ENCODE data around the gene MPDU1. TPM values are rescaled to one million over a fixed set of nuclear protein-coding genes. Genes with fewer than 3 reads are reported as not detected.

Gene MPDU1
- total and polyA plus RNA-seq, 2 of the 13 experiments (the other 11 are each of a cell fraction or from before 2014, with no cell fraction given) = 112 to 167 TPM

- TF ChIP-seq, protein P1, sequence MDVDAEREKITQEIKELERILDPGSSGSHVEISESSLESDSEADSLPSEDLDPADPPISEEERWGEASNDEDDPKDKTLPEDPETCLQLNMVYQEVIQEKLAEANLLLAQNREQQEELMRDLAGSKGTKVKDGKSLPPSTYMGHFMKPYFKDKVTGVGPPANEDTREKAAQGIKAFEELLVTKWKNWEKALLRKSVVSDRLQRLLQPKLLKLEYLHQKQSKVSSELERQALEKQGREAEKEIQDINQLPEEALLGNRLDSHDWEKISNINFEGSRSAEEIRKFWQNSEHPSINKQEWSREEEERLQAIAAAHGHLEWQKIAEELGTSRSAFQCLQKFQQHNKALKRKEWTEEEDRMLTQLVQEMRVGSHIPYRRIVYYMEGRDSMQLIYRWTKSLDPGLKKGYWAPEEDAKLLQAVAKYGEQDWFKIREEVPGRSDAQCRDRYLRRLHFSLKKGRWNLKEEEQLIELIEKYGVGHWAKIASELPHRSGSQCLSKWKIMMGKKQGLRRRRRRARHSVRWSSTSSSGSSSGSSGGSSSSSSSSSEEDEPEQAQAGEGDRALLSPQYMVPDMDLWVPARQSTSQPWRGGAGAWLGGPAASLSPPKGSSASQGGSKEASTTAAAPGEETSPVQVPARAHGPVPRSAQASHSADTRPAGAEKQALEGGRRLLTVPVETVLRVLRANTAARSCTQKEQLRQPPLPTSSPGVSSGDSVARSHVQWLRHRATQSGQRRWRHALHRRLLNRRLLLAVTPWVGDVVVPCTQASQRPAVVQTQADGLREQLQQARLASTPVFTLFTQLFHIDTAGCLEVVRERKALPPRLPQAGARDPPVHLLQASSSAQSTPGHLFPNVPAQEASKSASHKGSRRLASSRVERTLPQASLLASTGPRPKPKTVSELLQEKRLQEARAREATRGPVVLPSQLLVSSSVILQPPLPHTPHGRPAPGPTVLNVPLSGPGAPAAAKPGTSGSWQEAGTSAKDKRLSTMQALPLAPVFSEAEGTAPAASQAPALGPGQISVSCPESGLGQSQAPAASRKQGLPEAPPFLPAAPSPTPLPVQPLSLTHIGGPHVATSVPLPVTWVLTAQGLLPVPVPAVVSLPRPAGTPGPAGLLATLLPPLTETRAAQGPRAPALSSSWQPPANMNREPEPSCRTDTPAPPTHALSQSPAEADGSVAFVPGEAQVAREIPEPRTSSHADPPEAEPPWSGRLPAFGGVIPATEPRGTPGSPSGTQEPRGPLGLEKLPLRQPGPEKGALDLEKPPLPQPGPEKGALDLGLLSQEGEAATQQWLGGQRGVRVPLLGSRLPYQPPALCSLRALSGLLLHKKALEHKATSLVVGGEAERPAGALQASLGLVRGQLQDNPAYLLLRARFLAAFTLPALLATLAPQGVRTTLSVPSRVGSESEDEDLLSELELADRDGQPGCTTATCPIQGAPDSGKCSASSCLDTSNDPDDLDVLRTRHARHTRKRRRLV (CRISPR knock-in tag; IDR thresholded peaks at IDR 0.05) = 0 out of 2 replicates have a peak, but pooled peaks have one; percentile 80
- TF ChIP-seq ZNF143 (CRISPR knock-in tag; IDR thresholded peaks at IDR 0.05) (no peak), TSC22D2 (CRISPR knock-in tag; IDR thresholded peaks at IDR 0.05; ENCODE audit: borderline replicate concordance) (0 out of 2 replicates have a peak, but pooled peaks have one; percentile 4), RFXAP (CRISPR knock-in tag; IDR thresholded peaks at IDR 0.05; ENCODE audit: borderline replicate concordance) (peak; percentile 58; the same call in 1 of the 2 replicates), TEAD2 (CRISPR knock-in tag; IDR thresholded peaks at IDR 0.05) (no peak), KLF15 (CRISPR knock-in tag; IDR thresholded peaks at IDR 0.05; ENCODE audit: borderline replicate concordance) (0 out of 2 replicates have a peak, but pooled peaks have one; percentile 55), ZBTB7A (CRISPR knock-in tag; IDR thresholded peaks at IDR 0.05) (0 out of 2 replicates have a peak, but pooled peaks have one; percentile 46), MXI1 (IDR thresholded peaks at IDR 0.05; ENCODE audit: borderline replicate concordance, low read depth, low read length) (peak; percentile 71; the same call in 2 of the 3 replicates), ZNF274 (CRISPR knock-in tag; IDR thresholded peaks at IDR 0.05) (0 out of 2 replicates have a peak, but pooled peaks have one; percentile 10), ZNF605 (CRISPR knock-in tag; IDR thresholded peaks at IDR 0.05) (peak; percentile 43; the same call in 1 of the 2 replicates), ZMYM4 (CRISPR knock-in tag; IDR thresholded peaks at IDR 0.05) (peak; percentile 41; the same call in 1 of the 2 replicates), GATAD2A (CRISPR knock-in tag; IDR thresholded peaks at IDR 0.05) (peak; percentile 13; the same call in 1 of the 2 replicates), ZBTB43 (CRISPR knock-in tag; conservative IDR thresholded peaks at IDR 0.05) (no peak), ZNF180 (CRISPR knock-in tag; IDR thresholded peaks at IDR 0.05; ENCODE audit: borderline replicate concordance, low read depth) (no peak), HOXA3 (CRISPR knock-in tag; IDR thresholded peaks at IDR 0.05) (no peak), NONO (IDR thresholded peaks at IDR 0.05) (no peak), NONO (CRISPR knock-in tag; conservative IDR thresholded peaks at IDR 0.05) (no peak), HIVEP1 (CRISPR knock-in tag; IDR thresholded peaks at IDR 0.05) (peak; percentile 84), CBX5 (CRISPR knock-in tag; IDR thresholded peaks at IDR 0.05; ENCODE audit: borderline replicate concordance) (no peak), XRCC5 (optimal IDR thresholded peaks at IDR 0.05; ENCODE audit: low read length) (peak; percentile 79)
- TF ChIP-seq, protein P2, sequence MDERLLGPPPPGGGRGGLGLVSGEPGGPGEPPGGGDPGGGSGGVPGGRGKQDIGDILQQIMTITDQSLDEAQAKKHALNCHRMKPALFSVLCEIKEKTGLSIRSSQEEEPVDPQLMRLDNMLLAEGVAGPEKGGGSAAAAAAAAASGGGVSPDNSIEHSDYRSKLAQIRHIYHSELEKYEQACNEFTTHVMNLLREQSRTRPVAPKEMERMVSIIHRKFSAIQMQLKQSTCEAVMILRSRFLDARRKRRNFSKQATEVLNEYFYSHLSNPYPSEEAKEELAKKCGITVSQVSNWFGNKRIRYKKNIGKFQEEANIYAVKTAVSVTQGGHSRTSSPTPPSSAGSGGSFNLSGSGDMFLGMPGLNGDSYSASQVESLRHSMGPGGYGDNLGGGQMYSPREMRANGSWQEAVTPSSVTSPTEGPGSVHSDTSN (CRISPR knock-in tag; IDR thresholded peaks at IDR 0.05) = no peak
- TF ChIP-seq, protein P3, sequence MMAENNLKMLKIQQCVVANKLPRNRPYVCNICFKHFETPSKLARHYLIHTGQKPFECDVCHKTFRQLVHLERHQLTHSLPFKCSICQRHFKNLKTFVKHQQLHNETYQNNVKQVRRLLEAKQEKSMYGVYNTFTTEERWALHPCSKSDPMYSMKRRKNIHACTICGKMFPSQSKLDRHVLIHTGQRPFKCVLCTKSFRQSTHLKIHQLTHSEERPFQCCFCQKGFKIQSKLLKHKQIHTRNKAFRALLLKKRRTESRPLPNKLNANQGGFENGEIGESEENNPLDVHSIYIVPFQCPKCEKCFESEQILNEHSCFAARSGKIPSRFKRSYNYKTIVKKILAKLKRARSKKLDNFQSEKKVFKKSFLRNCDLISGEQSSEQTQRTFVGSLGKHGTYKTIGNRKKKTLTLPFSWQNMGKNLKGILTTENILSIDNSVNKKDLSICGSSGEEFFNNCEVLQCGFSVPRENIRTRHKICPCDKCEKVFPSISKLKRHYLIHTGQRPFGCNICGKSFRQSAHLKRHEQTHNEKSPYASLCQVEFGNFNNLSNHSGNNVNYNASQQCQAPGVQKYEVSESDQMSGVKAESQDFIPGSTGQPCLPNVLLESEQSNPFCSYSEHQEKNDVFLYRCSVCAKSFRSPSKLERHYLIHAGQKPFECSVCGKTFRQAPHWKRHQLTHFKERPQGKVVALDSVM (CRISPR knock-in tag; IDR thresholded peaks at IDR 0.05) = no peak
These were observed 22.6 kb upstream of the MPDU1 start (continued) for GRCh38 chr17:7561028-7561575.

All from HepG2 (cell line).